ENCODE measurements around the gene ZG16. TPM values are rescaled to one million over a fixed set of nuclear protein-coding genes. Genes with fewer than 3 reads are reported as not detected.

Gene ZG16
- total RNA-seq, 1 experiment from 2014 or later, result 0.26 TPM

GRCh38 chr16:29811170-29811895 is 33.3 kb downstream of the ZG16 start:
- Histone ChIP-seq H4K20me1 (ENCODE audit: insufficient read depth) (peaks cover 10% of the 10 kb centered on the region; the same call in 1 of the 2 replicates), H3K27ac (0 out of 2 replicates have a peak overlapping the region, but pooled peaks have one; percentile 9), H3K9me2 (ENCODE audit: insufficient read depth) (no peaks in the 10 kb centered on the region), H3K4me1 (replicated peaks; ENCODE audit: insufficient read depth) (peaks cover 44% of the 10 kb centered on the region), H3K9me3 (ENCODE audit: insufficient read depth, low read depth) (no peaks in the 10 kb centered on the region), H3F3A (ENCODE audit: insufficient read depth, low read depth) (peaks cover 58% of the 10 kb centered on the region), H3K4me2 (peak overlapping the region; percentile 91), H3K36me3 (ENCODE audit: low read depth) (0 out of 2 replicates have a peak, but pooled peaks cover 9% of the 10 kb centered on the region), H3K27me3 (ENCODE audit: insufficient read depth, low read depth) (no peaks in the 10 kb centered on the region), H3K79me2 (ENCODE audit: low read depth) (peaks cover 17% of the 10 kb centered on the region), H3K4me3 (peak overlapping the region; percentile 58), H2AFZ (peak overlapping the region; percentile 68)
- ChIA-PET CTCF (interaction anchor here (0.6 to 0.9 kb wide), 3 partner anchors 37 to 88 kb away, joined by 3 to 15 read pairs (median 8); partner anchors contain the start of genes CDIPT and SEZ6L2), POLR2A (ENCODE audit: unreplicated experiment) (interaction anchor here (0.6 kb wide), 3 partner anchors 9 to 283 kb away, joined by 3 to 5 read pairs (median 3); partner anchors contain the start of gene MVP)
- no peak for TF ChIP-seq CTCF (conservative IDR thresholded peaks at IDR 0.05)
- TF ChIP-seq EZH2 (IDR thresholded peaks at IDR 0.05; ENCODE audit: low read depth), result no peak
- intact Hi-C loops (cut with micrococcal nuclease; ENCODE audit: unreplicated experiment), result loop anchor here (2.0 to 10.0 kb wide), 2 partner anchors 183 to 217 kb away; partner anchors contain the start of gene HIRIP3
- no TSS peak for BruUV-seq (replicated peaks)
- DNase-seq, result peak; percentile 93 to 99

- Histone ChIP-seq H2AFZ (peak within 1 kb of the TSS; percentile 68), H3F3A (ENCODE audit: insufficient read depth, low read depth) (peaks cover 58% of the 10 kb centered on the region), H3K4me3 (peak within 1 kb of the TSS; percentile 58), H3K27ac (0 out of 2 replicates have a peak within 1 kb of the TSS, but pooled peaks have one; percentile 9), H3K4me1 (replicated peaks; ENCODE audit: insufficient read depth) (peaks cover 44% of the 10 kb centered on the region), H3K79me2 (ENCODE audit: low read depth) (peaks cover 21% of the 10 kb centered on the region), H3K4me2 (peak within 1 kb of the TSS; percentile 91), H4K20me1 (ENCODE audit: insufficient read depth) (peaks cover 10% of the 10 kb centered on the region; the same call in 1 of the 2 replicates), H3K9me2 (ENCODE audit: insufficient read depth) (no peaks in the 10 kb centered on the region), H3K27me3 (ENCODE audit: insufficient read depth, low read depth) (no peaks in the 10 kb centered on the region), H3K9me3 (ENCODE audit: insufficient read depth, low read depth) (no peaks in the 10 kb centered on the region), H3K36me3 (ENCODE audit: low read depth) (0 out of 2 replicates have a peak, but pooled peaks cover 9% of the 10 kb centered on the region)
- POLR2A ChIA-PET (ENCODE audit: unreplicated experiment), result interaction anchor here (0.6 kb wide), 3 partner anchors 10 to 282 kb away, joined by 3 to 5 read pairs (median 4); no protein-coding TSS in a partner anchor
- CTCF ChIA-PET, result interaction anchor here (0.6 to 0.9 kb wide), 3 partner anchors 36 to 87 kb away, joined by 3 to 15 read pairs (median 8); partner anchors contain the start of genes CDIPT and SEZ6L2
- no TSS peak for BruUV-seq (replicated peaks)
- intact Hi-C loops (cut with micrococcal nuclease; ENCODE audit: unreplicated experiment), result loop anchor here (2.0 to 10.0 kb wide), 2 partner anchors 183 to 217 kb away; partner anchors contain the start of gene HIRIP3
- DNase-seq, result peak in 1 of 2 experiments; percentile 57
- TF ChIP-seq CTCF (conservative IDR thresholded peaks at IDR 0.05) (no peak), EZH2 (IDR thresholded peaks at IDR 0.05; ENCODE audit: low read depth) (0 out of 2 replicates have a peak, but pooled peaks have one; percentile 39)
Measured at GRCh38 chr16:29811896-29812665, 34.0 kb downstream of the ZG16 start, which contains the start of gene PRRT2. Gene PRRT2 (plus strand): TSS chr16:29812193. CDS start chr16:29813055, 862 bp downstream.
